Sigmoid colon (tissue), 4 donors: ENCODE results near the gene ADGRF1.

Experiments used
- EP300 ChIP-seq, 4 donors: sonication (generic); formaldehyde crosslinking; IDR thresholded peaks; one replicate each; pipeline ENCODE4 v1.6.1; 2017; ENCODE audit warnings: antibody characterized with exemption in 4 of 4
- POLR2A ChIP-seq, 2 donors: fragments of 450-650 bp; IDR thresholded peaks; one replicate each; pipeline ENCODE4 v1.6.1; 2016; ENCODE audit warnings: antibody characterized with exemption in 2 of 2, mild to moderate bottlenecking in 2 of 2, moderate library complexity in 2 of 2

DNA sequence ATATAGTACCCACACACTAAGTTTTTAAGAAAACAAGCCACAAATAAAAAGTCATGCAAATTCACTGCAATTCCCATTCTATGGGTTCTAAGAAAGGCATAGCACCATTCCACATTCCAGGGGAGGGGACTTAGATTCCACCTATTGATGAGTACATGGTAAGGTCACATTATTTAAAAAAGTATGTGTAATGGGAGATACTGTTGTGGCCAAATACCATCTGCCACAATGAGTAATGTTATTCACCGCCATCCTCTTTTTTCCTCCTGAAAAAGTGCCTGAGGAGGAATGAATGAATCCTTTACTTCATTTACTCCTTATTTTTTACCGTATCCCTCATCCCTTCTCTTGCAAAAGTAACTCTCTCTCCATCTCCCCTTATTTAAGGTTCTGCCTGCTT is 27.0 kb upstream of the ADGRF1 start:
- TF ChIP-seq EP300 (IDR thresholded peaks at IDR 0.05) (no peak), POLR2A (IDR thresholded peaks at IDR 0.05) (no peak)
